Measurements from ENCODE around the gene PFN3.

DNA sequence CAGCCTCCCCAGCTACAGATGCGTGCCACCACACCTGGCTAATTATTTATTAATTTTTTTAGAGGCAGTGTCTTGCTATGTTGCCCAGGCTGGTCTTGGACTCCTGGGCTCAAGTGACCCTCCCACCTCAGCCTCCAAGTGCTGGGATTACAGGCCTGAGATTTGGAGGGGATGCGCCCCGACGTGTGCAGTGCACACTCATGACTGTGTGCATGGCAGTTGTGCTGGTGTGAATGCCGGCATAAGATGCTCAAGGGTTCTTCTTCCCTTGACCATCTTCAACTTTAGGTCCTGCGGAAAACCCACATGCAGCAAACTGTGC is 19.7 kb downstream of the PFN3 start:
- TF ChIP-seq, protein P1, sequence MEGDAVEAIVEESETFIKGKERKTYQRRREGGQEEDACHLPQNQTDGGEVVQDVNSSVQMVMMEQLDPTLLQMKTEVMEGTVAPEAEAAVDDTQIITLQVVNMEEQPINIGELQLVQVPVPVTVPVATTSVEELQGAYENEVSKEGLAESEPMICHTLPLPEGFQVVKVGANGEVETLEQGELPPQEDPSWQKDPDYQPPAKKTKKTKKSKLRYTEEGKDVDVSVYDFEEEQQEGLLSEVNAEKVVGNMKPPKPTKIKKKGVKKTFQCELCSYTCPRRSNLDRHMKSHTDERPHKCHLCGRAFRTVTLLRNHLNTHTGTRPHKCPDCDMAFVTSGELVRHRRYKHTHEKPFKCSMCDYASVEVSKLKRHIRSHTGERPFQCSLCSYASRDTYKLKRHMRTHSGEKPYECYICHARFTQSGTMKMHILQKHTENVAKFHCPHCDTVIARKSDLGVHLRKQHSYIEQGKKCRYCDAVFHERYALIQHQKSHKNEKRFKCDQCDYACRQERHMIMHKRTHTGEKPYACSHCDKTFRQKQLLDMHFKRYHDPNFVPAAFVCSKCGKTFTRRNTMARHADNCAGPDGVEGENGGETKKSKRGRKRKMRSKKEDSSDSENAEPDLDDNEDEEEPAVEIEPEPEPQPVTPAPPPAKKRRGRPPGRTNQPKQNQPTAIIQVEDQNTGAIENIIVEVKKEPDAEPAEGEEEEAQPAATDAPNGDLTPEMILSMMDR (IDR thresholded peaks at IDR 0.05; ENCODE audit: low read depth, low read length, poor library complexity, severe bottlenecking), result no peak
- no peak for TF ChIP-seq EZH2phosphoT487 (IDR thresholded peaks at IDR 0.05; ENCODE audit: borderline replicate concordance, low read length)

All from DOHH2 (cell line).